Mammary epithelial cell (primary cell): ENCODE data around the gene ADSS1.

Experiments used
- EZH2 ChIP-seq: IDR thresholded peaks from 2 replicates; pipeline ENCODE4 v1.6.1; 2012; ENCODE audit warnings: low read length, inconsistent platforms, borderline replicate concordance
- TF ChIP-seq, protein P1 (sequence below), 2 donors: IDR thresholded peaks in 1 of 2; conservative IDR thresholded peaks in 1 of 2; 2 replicates each; pipeline ENCODE4 v1.5.1; 2011 to 2012; ENCODE audit warnings: inconsistent platforms in 2 of 2, low read length in 2 of 2, mild to moderate bottlenecking in 2 of 2, control low read depth in 1 of 2, low read depth in 1 of 2; ENCODE audit not compliant: insufficient read depth in 1 of 2; ENCODE audit errors: extremely low read depth in 1 of 2

DNA sequence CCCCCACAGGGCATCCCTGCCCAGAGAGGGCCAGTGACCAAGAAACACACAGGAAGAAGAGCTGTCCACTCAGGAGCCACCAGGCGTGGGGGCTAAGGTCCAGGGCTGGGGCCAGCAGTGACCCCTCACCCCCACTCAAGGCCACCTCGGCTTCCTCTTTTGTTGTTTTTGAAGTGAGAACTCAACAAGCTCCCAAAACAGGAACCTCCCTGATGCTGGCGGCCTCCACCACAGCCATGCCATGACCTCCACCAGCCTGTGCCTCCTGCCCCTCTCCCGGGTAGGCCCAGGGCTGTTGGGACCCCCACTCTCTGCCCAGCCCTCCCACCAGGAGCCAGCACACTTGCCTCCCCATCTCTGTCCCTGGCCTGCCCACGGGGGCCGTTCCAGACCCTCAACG, 63.7 kb downstream of the ADSS1 start:
- TF ChIP-seq, protein P1, sequence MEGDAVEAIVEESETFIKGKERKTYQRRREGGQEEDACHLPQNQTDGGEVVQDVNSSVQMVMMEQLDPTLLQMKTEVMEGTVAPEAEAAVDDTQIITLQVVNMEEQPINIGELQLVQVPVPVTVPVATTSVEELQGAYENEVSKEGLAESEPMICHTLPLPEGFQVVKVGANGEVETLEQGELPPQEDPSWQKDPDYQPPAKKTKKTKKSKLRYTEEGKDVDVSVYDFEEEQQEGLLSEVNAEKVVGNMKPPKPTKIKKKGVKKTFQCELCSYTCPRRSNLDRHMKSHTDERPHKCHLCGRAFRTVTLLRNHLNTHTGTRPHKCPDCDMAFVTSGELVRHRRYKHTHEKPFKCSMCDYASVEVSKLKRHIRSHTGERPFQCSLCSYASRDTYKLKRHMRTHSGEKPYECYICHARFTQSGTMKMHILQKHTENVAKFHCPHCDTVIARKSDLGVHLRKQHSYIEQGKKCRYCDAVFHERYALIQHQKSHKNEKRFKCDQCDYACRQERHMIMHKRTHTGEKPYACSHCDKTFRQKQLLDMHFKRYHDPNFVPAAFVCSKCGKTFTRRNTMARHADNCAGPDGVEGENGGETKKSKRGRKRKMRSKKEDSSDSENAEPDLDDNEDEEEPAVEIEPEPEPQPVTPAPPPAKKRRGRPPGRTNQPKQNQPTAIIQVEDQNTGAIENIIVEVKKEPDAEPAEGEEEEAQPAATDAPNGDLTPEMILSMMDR (conservative IDR thresholded peaks at IDR 0.05 in 1 of 2, IDR thresholded peaks at IDR 0.05 in 1 of 2; ENCODE audit: extremely low read depth in 1 of 2, insufficient read depth in 1 of 2, low read depth in 1 of 2, low read length in 2 of 2), result no peak
- TF ChIP-seq EZH2, result no peak
